G401.6 (cell line): Measurements from ENCODE around the gene CDC42BPB.

Experiments
- FAIRE-seq: peaks from 2 replicates; lab custom pipeline; 2012; peaks lifted over from hg19 to GRCh38; lab: Jason Lieb, UNC

CDC42BPB gene

DNA sequence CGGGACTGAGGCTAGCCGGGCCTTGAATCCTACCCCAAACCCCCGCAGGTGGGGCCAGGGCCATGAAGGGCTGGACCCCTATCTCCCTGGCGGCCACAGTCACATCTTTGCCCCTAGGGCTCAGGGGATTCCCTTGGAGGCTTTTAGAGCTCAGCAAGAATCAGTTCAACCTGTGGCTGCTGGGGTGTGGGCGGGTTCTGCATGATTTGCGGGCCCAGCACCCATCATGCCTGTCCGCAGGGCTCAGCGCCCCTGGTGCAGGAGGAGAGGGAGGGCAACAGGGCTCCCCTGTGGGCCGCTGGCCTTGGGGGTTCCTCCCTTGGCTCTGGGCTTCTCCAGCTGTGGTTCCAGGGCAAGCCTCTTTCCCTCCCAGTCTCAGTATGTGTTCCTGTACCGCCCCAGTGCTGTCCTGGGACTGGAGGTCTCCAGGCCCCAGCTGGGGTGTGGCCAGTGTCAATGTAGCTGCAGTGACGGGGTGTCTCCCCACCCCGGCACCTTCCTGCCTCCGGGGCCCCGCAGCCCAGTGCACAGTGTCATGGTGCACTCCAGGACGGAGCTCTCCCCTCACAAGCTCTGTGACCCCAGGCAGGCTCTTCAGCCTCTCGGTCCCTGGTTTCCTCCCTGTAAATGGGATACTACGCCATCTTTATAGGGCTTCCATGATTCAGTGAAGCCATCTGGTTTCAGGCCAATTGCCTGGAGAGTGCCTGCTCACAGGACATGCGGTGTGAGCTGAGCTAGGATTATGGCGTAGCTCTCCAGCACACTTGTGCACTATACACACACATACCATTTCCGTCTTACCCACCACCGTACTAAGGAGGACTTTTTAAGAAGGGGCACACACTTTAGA lies 16.8 kb upstream of the CDC42BPB start:
- no peak for FAIRE-seq

DNA sequence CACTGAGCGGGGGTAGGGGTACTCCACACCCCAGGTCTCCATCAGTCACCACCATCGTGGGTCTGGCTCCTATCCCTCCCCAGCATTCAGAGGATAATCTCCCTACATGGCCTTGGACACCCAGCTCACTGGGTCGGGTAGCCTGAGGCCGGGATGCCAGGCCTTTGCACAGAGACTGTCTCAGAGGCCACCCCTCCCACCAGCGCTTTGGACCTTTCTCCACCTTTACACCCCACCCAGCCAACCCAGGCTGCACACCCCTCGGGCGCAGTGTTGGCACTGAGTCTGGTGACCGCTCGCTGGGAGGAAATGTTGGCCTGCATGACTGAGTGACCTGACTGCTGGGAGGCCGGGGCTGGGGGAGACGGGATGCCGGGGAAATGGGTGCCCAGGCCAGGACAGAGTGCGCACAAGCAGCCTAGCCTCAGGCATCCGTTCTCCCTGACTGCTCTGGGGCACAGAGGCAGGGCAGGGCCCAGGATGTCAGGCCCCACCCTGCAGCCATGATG lies 16.1 kb upstream of the CDC42BPB start:
- no peak for FAIRE-seq

DNA sequence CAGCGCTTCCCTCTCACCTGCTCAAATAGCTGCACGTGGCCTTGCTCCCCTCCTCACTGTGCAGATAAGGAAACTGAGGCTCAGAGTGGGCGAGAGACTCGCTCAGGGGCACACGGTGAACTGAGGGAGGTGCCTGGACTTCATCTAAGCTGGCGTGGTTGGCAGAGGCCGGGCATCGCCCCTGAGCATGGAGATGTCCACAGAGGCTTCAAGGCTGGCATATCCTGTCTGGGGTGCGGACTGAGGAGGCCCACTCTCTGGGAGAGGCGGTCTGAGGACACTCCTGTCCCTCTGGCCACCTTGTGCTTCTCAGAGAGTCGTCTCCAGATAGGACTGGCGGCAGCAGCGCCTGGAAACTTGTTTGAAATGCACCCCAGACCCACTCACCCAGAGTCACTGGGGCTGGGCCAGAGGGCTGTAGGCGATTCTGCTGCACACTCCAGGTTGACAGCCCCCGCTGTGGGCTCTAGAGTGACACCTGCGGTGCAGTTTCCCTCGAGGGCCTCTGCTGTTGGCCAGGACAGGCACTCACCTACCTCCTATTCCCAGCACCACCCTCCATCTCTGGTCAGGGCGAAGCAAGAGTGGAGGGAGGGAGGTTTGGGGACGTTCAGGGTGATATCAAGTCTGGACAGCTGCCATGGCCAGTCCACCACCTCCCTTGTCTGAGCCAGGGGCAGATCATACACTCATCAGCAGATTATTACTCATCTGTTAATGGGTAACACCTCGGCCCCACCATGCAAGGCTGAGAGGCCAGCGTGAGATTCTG lies 15.4 kb upstream of the CDC42BPB start:
- FAIRE-seq, result no peak

DNA sequence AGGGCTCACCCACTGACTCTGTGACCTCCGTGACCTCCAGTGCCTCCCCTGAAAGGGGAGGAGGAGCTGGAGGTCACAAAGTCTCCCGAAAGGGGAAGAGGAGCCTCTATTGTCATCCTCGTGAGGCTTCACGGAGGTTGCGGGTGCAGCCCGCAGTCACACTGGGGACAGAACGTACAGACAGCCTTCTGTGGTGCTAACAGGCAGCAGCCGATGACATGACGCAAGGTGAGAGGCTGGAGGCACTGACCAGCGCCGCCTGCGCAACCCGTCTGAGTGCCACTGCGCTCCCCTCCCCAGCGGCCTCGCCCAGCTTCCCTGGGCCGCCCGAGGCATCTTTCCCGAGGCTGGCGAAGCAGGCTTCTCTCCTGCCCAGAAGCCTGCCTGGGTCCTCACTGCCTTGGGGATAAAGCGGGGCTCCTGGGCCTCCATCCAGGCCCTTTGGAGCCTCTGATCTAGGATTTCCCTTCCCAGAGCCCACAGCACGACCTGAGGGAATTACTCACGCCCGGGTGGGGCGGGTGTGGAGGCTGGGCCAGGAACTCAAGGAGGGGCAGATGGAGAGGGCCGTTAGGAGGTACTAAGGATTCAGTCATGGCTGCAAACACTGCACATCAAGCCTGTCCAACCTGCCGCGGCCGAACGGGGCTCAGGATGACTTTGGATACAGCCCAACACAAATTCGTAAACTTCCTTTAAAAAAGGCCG lies 14.3 kb upstream of the CDC42BPB start:
- FAIRE-seq, result no peak

DNA sequence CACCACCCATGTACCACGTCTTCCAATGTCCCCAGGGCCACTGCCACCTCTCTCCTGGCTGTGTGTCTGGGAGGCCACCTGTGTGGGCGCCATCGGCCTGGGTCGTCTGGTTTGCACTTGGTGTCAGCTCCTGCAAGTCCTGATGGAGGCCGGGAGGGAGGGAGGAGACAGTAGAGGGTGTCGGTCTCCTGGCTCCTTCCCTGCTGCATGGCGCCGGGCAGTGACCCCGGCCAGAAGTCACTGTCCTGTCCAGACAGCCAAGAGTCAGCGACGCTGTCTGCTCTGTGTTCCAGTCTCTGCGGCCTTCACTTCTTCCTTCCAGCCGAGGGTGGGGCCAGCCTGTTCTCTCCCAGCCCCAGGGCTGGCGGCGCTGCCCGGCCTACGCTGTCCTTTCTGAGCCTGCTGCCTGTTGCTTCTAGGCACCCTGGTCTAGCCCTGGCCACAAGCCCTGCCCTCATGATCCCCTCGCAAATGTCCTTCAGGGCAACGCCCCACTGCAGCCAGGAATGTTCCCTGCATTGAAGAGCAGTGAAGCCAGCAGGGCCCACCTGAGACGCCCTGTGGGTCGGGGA lies 13.7 kb upstream of the CDC42BPB start:
- no peak for FAIRE-seq

GRCh38 chr14:103070263-103070885 lies 13.0 kb upstream of the CDC42BPB start:
- FAIRE-seq, result no peak

DNA sequence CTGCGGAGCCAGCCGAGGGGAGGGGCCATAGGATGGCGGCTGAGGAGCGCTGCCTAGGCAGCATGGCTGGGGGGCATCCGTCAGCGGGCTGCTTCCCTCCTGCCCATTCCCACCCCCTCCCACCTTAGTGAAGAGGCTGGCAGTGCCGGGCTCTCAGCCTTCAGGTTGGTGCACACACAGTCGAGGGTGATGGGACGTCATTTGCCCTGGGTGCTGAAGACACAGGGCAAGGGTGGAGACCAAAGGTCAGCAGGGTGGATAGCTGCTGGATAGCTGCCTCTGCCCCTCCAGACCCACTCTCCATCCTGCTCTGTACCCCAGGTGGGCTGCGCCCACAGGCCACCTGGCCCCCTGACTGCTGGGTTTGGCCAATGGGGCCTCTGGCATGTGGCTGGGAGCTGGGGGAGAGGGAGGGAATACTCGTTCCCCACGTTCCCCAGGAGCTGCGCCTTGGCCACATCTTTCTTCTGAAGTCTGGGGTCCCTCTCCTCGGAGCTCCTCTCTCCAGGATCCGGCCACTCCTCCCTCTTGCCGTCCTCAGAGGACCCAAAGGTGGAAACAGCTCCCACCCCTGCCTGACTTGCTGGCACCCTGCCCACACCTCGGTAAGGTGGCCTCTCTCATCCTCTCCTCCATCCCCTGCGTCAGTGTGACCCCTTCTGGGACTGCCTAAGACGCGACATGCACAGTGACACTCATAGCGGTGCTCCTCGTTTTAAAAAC lies 11.2 kb upstream of the CDC42BPB start:
- no peak for FAIRE-seq

DNA sequence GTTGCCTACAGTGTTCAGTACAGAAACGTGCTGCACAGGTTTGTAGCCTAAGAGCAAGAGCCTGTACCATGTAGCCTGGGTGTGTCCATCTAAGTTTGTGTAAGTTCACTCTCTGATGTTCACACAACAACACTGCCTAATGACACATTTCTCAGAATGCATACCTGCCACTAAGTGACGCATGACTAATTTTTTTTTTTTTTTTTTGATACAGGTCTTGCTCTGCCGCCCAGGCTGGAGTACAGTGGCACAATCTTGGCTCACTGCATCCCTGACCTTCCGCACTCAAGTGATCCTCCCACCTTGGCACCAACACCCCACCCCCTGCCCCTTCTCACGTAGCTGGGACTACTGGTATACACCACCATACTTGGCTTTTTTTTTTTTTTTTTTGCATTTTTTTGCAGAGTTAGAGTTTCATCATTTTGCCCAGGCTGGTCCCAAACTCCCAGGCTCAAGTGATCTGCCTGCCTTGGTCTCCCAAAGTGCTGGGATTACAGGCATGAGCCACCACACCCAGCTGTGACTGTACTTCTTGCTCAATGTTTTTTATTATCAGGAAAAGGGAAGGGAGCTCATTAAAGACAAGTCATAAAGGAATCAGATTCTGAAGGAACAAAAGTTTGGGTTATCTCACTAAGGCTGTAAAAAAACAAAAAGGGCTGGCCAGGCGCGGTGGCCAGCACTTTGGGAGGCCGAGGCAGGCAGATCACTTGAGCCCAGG lies 10.0 kb upstream of the CDC42BPB start:
- FAIRE-seq, result no peak

- no peak for FAIRE-seq
Measured at GRCh38 chr14:103066399-103066798, 9.1 kb upstream of the CDC42BPB start.

- FAIRE-seq, result no peak
Measured at GRCh38 chr14:103065861-103066260, 8.5 kb upstream of the CDC42BPB start.

DNA sequence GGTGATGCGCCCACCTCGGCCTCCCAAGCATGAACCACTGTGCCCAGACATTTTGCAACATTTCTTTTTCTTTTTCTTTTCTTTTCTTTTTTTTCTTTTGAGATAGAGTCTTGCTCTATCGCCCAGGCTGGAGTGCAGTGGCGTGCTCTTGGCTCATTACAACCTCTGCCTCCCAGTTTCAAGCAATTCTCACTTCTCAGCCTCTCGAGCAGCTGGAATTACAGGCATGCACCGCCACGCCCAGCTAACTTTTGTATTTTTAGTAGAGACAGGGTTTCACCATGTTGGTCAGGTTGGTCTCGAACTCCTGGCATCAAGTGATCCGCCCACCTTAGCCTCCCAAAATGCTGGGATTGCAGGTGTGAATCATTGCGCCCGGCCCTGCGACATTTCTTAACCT lies 7.6 kb upstream of the CDC42BPB start:
- no peak for FAIRE-seq

DNA sequence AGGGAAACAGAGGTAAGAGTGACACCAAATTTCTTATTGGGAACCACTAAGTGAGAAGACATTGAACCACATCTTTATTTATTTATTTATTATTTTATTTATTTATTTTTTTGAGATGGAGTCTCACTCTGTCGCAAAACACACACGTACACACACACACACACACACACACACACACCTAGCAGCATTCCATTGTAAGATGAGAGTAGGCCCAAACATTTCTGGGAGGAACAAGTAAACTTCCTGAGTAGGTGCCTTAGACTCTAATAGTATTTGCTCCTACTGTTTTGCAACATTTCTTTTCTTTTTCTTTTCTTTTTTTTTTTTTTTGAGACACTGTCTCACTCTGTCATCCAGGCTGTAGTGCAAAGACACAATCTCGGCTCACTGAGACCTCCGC lies 7.1 kb upstream of the CDC42BPB start:
- FAIRE-seq, result no peak

DNA sequence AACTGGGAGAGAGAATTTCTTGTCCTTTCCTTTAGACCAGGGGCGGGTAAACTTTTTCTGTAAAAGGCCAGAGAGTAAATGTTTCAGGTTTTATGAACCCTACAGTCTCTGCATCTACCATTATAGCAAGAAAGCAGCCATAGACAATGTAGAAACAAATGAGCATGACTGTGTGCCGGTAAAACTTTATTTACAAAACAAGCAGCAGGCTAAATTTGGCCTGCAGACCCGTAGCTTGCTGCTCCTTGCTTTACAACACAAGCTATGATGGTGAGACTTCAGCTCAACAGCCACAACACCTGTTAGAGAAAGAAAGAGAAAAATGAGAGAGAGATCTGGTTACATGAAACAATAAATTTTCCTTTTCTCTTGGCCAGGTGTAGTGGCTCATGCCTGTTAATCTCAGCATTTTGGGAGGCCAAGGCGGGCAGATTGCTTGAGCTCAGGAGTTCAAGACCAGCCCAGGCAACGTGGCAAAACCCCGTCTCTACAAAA lies 4.2 kb upstream of the CDC42BPB start:
- no peak for FAIRE-seq

DNA sequence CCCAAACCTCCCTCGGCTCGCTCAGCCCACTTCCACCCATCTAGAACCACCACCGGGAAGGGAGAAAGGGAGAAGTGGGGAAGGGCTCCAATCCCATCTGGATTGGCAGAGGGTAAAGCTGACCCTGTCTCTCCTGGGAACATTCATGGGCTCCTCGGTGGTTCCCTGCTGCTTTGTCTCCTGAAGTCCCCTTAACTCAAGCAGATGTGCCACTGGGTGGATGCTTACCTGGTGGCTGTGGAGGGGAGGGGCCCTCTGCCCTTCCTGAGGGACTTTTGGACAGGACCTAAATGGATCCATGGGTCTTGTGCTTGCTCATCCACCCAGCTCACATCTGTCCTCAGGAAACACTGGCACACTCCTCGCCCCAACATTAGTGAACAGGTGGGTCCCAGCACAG lies 2.2 kb upstream of the CDC42BPB start:
- no peak for FAIRE-seq

- FAIRE-seq, result no peak
Measured at GRCh38 chr14:103058164-103059055, 1.1 kb upstream of the CDC42BPB start.

GRCh38 chr14:103057028-103057371 lies 349 bp downstream of the CDC42BPB start:
- FAIRE-seq, result no peak

GRCh38 chr14:103056322-103057027 lies 874 bp downstream of the CDC42BPB start:
- no peak for FAIRE-seq

- no peak for FAIRE-seq
Measured at GRCh38 chr14:103055695-103056094, 1.7 kb downstream of the CDC42BPB start.

GRCh38 chr14:103052407-103052806 lies 4.9 kb downstream of the CDC42BPB start:
- no peak for FAIRE-seq
